PFSK-1 (cell line): ENCODE data around the gene SLC9A3.

Source experiments
- POLR2AphosphoS5 ChIP-seq: IDR thresholded peaks from 2 replicates; pipeline ENCODE4 v1.6.1; 2012; ENCODE audit warnings: low read depth, mild to moderate bottlenecking, control low read depth, low read length, moderate library complexity
- SIN3A ChIP-seq: IDR thresholded peaks from 2 replicates; pipeline ENCODE4 v1.6.1; 2012; ENCODE audit warnings: mild to moderate bottlenecking, low read length, moderate library complexity, borderline replicate concordance; ENCODE audit not compliant: insufficient read depth
- TF ChIP-seq, protein P1 (sequence below), 2 experiments: IDR thresholded peaks; 2 replicates each; pipeline versions ENCODE4 v1.6.1 to v1.8.0; 2011 to 2012; ENCODE audit warnings: low read depth in 2 of 2, low read length in 2 of 2, control low read depth in 1 of 2, inconsistent platforms in 1 of 2, mild to moderate bottlenecking in 1 of 2, moderate library complexity in 1 of 2; ENCODE audit not compliant: insufficient read depth in 1 of 2

DNA sequence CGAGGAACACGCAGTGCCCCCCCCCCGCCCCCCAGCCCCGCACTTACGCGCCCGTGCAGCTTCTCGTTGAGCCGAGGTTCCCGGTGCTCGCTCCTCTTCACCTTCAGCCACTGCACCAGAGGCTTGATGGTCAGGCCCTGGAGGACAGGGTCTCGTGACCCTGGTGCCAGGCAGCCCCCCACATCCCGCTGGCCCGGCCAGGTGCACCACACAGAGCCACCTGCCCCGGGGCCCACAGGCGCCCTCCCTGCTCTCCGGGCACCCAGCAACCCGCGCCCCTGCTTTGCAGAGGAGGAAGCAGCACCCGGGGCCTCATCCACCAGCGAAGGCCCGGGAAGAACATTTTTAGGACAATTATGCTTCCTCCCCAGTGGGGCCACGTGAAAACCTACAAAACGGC is 42.2 kb downstream of the SLC9A3 start:
- no peak for TF ChIP-seq POLR2AphosphoS5
- TF ChIP-seq, protein P1, sequence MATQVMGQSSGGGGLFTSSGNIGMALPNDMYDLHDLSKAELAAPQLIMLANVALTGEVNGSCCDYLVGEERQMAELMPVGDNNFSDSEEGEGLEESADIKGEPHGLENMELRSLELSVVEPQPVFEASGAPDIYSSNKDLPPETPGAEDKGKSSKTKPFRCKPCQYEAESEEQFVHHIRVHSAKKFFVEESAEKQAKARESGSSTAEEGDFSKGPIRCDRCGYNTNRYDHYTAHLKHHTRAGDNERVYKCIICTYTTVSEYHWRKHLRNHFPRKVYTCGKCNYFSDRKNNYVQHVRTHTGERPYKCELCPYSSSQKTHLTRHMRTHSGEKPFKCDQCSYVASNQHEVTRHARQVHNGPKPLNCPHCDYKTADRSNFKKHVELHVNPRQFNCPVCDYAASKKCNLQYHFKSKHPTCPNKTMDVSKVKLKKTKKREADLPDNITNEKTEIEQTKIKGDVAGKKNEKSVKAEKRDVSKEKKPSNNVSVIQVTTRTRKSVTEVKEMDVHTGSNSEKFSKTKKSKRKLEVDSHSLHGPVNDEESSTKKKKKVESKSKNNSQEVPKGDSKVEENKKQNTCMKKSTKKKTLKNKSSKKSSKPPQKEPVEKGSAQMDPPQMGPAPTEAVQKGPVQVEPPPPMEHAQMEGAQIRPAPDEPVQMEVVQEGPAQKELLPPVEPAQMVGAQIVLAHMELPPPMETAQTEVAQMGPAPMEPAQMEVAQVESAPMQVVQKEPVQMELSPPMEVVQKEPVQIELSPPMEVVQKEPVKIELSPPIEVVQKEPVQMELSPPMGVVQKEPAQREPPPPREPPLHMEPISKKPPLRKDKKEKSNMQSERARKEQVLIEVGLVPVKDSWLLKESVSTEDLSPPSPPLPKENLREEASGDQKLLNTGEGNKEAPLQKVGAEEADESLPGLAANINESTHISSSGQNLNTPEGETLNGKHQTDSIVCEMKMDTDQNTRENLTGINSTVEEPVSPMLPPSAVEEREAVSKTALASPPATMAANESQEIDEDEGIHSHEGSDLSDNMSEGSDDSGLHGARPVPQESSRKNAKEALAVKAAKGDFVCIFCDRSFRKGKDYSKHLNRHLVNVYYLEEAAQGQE (IDR thresholded peaks at IDR 0.05; ENCODE audit: insufficient read depth in 1 of 2, low read depth in 2 of 2, low read length in 2 of 2) = no peak
- no peak for TF ChIP-seq SIN3A
